ENCODE results near the gene COL5A1.

Gene COL5A1

DNA sequence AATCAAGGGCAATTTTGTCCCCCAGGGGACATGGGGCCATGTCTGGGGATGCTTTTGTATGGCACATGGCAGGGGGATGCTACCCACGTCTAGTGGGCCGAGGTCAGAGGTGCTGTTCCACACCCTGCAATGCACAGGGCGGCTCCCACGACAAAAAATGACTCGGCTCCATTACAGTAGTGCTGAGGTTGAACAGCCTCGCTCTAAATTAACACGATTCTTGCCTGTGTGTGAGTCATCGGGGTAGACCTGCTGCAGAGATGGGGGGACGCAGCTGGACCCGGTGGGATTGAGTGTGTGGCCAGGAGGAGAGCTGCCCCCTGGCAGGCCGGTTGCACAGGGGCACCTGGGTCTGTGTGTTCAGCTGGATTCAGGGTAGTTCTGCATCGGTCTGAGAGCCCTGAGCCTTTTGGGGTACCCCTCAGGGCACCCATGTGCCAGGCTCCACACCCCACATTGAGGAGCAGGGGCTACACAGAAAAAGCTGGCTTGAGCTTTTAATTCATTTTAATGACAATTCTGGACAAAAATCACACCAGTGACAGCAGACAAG lies 20.0 kb upstream of the COL5A1 start:
- ChIA-PET CTCF (no interaction called here), POLR2A (no interaction called here)
- no peak for DNase-seq (ENCODE audit: extremely low spot score)
- TF ChIP-seq, protein P1, sequence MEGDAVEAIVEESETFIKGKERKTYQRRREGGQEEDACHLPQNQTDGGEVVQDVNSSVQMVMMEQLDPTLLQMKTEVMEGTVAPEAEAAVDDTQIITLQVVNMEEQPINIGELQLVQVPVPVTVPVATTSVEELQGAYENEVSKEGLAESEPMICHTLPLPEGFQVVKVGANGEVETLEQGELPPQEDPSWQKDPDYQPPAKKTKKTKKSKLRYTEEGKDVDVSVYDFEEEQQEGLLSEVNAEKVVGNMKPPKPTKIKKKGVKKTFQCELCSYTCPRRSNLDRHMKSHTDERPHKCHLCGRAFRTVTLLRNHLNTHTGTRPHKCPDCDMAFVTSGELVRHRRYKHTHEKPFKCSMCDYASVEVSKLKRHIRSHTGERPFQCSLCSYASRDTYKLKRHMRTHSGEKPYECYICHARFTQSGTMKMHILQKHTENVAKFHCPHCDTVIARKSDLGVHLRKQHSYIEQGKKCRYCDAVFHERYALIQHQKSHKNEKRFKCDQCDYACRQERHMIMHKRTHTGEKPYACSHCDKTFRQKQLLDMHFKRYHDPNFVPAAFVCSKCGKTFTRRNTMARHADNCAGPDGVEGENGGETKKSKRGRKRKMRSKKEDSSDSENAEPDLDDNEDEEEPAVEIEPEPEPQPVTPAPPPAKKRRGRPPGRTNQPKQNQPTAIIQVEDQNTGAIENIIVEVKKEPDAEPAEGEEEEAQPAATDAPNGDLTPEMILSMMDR (IDR thresholded peaks at IDR 0.05; ENCODE audit: control extremely low read depth, extremely low read depth, low read depth, missing control alignments) = no peak

- CTCF ChIA-PET = no interaction called here
- POLR2A ChIA-PET = no interaction called here
- TF ChIP-seq, protein P1 (IDR thresholded peaks at IDR 0.05; ENCODE audit: control extremely low read depth, extremely low read depth, low read depth, missing control alignments) = no peak
- DNase-seq (ENCODE audit: extremely low spot score) = no peak
These were observed 18.7 kb upstream of the COL5A1 start for GRCh38 chr9:134622896-134623257.

DNA sequence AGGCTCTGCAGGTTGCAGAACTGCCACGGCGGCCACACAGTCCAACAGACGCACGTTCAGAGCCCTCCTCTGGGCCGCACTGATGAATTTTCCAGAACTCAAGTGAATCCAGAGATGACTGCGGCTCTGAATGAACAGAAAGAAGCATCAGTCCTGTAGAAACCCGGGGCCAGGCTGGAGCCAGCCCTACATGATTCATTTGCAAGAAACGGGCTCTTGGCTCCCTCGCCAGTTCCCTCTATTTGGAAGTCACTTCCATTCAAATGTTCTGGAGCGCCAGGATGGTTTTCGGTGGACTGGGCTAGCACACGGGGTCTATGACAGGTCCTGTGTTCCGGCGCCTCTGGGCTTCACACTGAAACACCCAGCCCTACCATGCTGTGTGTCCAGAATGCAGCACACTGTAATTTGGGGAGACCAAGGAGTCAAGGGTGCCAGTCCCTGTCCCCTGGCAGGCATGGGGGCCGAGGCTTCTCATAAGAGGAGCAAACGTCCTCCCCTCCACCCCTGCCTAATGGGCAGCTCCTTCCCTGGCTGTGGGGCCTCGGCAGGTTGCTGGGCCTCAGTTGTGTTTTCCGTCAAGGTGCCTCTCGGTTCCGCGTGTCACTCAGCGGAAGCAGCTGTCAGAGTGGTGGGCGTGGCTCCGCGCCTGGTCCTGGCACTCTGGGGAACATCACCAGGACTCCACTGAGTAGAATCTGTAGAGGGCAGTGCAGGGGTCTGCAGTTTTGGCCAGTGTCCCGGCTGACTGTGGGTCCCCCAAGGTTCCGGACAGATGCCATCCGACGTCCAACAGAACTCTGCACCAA lies 18.1 kb upstream of the COL5A1 start:
- no peak for DNase-seq (ENCODE audit: extremely low spot score)
- TF ChIP-seq, protein P1 (IDR thresholded peaks at IDR 0.05; ENCODE audit: control extremely low read depth, extremely low read depth, low read depth, missing control alignments) = no peak
- CTCF ChIA-PET = no interaction called here
- POLR2A ChIA-PET = no interaction called here

DNA sequence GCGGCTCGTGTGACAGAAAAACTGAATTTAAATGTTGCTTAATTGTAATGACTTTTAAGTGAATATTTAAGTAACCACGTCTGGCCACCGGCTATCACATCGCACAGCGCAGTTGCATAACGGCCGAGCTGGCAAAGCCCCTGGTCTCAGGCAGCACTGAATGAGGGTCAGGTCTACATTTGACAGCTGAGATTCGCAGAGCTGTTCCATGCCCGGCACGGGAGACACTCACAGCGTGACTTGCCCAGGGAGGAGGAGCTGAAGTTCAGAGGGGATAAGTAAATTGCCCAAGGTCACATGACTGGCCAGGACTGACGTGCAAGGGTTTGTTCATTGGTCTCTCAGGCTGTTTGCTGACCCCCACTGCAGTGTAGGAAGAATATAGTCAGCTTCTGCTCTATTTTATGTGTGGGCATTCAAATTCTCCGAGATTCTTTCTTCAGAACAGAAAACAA lies 17.4 kb upstream of the COL5A1 start:
- ChIA-PET CTCF (no interaction called here), POLR2A (no interaction called here)
- TF ChIP-seq, protein P1 (IDR thresholded peaks at IDR 0.05; ENCODE audit: control extremely low read depth, extremely low read depth, low read depth, missing control alignments) = no peak
- no peak for DNase-seq (ENCODE audit: extremely low spot score)

DNA sequence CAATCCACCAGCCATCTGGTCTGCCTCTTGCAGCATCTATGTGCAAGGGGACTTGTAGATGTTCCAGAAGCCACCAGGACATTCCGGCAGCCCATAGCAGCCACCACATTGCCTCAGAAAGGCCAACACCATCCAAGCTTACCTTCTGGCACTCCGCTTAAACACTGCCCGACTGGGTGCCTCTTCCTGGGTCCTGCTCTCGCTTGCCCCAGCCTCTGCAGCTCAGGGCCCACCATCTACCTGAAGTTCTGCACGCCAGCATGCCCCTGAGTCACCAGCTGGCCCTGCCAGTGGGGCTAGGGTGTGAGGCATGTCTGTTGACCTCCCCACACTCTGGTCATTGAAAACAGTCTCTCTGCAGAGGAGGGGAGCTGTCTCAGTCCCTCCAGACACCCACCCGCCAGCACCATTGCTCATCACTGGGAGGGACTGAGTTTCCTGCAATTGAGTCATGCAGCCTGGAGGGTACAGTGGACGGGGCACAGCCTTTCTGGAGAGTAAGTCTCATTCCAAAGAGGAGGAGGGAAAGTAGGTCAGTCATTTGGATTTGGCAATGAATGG lies 16.9 kb upstream of the COL5A1 start:
- CTCF ChIA-PET = no interaction called here
- no peak for DNase-seq (ENCODE audit: extremely low spot score)
- POLR2A ChIA-PET = no interaction called here
- TF ChIP-seq, protein P1 (IDR thresholded peaks at IDR 0.05; ENCODE audit: control extremely low read depth, extremely low read depth, low read depth, missing control alignments) = no peak

DNA sequence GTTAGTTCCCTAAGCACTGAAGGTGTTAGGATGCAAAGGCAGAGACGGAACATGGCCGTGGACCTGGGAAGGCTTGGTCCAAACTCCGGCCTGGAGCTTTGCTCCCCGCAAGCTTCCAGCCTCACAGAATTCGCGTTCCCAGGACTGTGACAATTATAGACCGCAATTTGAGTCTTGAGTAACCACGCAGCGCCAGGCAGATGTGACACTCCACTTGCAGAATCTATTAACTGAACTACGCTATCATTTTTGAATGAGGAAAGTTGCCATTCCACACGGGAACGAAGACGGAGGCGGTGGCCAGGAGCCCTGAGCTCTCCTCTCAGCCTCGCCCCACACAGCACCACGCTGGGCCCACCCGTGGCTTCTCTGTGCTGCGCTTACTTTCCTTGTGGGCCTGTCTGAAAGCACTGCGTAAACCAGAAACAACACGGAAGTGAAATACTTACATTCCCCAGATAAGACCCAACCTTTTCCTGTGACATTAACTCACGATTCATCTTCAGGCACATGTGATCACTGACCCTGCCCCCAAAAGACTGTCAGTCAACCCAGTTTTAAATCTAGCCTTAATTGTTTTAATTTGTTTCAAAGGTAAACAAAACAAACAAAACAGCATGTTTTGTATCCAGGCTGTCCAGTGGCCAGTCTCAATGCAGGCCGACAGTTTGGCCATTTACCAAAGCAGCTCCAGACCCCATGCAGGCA lies 16.1 kb upstream of the COL5A1 start:
- DNase-seq (ENCODE audit: extremely low spot score) = no peak
- TF ChIP-seq, protein P1 (IDR thresholded peaks at IDR 0.05; ENCODE audit: control extremely low read depth, extremely low read depth, low read depth, missing control alignments) = no peak
- ChIA-PET CTCF (no interaction called here), POLR2A (no interaction called here)
